Endometrium (tissue), 2 donors: Measurements from ENCODE around the gene CHST1.

Experiments used
- FAIRE-seq: peaks from 2 replicates; lab custom pipeline; 2012; peaks lifted over from hg19 to GRCh38; lab: Jason Lieb, UNC
- donor health status: control.
- donor health status: control.

Gene CHST1

DNA sequence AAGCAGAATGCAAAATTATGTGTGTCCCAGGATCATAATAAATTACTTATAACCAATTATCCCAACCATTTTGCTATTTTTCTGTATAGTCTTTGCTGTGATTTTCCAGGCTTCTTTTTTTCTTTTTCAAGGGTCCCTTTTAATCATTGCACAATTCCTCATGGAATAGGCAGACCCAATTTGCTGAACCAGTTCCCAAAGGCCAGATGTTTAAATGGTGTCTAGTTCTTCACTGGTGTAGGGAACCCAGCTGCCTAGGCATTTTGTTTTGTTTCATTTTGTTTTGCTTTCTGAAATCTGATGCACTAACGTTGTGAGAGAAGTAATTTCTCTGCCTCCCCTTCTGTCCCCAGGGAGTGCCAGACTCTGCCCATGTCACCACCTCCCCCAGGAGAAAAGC is 60.4 kb downstream of the CHST1 start:
- FAIRE-seq = no peak

DNA sequence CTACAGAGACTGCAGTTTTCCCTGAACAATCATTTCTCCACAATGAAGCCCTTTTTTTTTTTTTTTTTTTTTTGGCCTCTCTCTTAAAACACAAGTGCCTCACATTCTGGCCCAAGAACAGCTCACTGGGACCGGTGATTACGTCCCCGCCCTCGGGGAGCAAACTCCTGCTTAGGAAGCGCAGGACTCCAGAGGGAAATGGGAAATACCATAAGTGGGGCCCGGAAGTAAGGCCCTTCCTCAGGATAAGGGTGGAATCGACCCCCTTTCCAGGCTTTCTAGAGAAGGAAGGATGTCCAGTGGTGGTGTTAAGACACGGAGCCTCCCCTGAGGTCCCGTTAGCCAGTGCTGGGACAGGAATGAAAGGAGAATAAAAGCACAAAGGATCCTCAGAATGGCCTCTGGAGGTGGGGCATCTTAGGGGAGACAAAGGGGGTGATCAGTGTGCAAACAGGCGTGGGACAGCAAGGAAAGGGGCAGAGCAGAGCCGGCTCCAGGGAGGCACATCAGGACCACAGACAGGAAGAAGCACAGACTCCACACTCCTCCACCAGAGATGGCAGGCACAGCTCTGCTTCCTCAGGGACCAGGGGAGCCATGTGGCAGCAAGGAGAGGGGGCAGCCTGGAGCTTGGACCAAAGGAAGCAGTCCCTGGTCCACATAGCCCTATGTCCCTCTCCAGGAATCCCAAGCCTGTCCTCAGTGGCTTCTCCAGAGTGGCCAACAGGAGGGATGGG is 61.3 kb downstream of the CHST1 start:
- FAIRE-seq = no peak

DNA sequence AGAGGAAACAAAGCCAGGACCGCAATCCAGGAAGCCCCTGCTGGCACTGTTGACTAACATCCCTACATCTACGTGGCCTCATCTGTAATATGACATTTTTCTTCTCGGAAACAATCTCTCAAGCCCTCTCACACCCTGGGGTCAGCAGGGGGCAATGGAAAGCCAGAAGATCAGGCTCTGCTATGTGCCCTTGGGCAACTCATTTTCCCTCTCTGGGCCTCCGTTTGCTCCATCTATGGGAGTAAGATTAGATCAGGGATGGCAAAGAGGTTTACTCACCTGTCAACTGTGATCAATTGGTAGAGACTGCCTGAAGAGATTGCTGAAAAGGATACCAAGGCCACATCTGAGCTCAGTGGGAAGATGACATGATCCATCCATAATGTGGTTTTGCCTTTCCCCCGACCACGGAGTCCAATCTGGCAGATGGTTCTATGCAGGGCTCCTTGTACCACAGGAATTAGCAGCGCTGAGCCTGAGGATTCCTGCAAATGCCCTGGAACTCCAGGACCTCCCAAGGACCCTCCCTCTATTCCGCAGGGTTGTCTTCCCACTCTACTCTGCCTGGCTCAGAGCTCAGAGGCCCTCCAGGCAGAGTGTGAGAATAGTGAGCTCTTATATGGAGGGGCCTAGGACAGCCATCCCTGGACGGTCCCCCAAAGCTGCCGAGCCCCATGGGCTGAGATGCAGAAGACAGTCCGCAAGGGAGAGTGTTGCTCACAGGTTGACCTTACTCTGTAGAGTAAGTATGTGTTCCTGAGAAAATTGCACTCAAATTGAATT is 66.1 kb downstream of the CHST1 start:
- no peak for FAIRE-seq
